Endothelial cell of umbilical vein (primary cell): ENCODE measurements around the gene AKT3. TPM values are rescaled to one million over a fixed set of nuclear protein-coding genes. Genes with fewer than 3 reads are reported as not detected.

Experiments used
- BruUV-seq: library from RNA; stranded (reverse); fragments of 400-500 nt; replicated peaks from 2 replicates; lab custom pipeline; 2021; lab: Mats Ljungman, UMichigan
- CTCF ChIA-PET: fragments of 300-600, 350-600 bp; sonication (Branson Sonifier 250); formaldehyde crosslinking; loops from one replicate; lab custom pipeline; 2021; ENCODE audit warnings: antibody characterized with exemption, inconsistent platforms; lab: Charles Lee
- POLR2A ChIA-PET: fragments of 300-600, 350-600 bp; sonication (Branson Sonifier 250); formaldehyde crosslinking; loops from one replicate; lab custom pipeline; 2021; ENCODE audit warnings: antibody characterized with exemption, inconsistent platforms; lab: Charles Lee
- DNase-seq: peaks from one replicate; pipeline ENCODE4 v3.0.0-alpha.2; 2011; ENCODE audit warnings: low read depth, low spot score
- FAIRE-seq: peaks from 2 replicates; lab custom pipeline; 2011; peaks lifted over from hg19 to GRCh38; lab: Jason Lieb, UNC
- H2AFZ ChIP-seq: 2 replicates; pipeline ENCODE4 v1.6.0; 2012; ENCODE audit warnings: low read depth, low read length, control low read depth, inconsistent platforms
- H3K27ac ChIP-seq: 2 replicates; pipeline ENCODE4 v1.5.1; 2011; ENCODE audit warnings: low read depth, mild to moderate bottlenecking, control low read depth, low read length, moderate library complexity; ENCODE audit not compliant: insufficient read depth
- H3K27me3 ChIP-seq, 2 experiments: 2 replicates each; pipeline versions ENCODE4 v1.6.0 to v1.6.1; 2011; ENCODE audit warnings: low read length in 2 of 2, mixed read lengths in 1 of 2; ENCODE audit not compliant: control insufficient read depth in 2 of 2, insufficient read depth in 2 of 2
- H3K36me3 ChIP-seq, 2 experiments: 2 replicates in 1 of 2; 3 replicates in 1 of 2; pipeline ENCODE4 v1.5.1; 2011; ENCODE audit warnings: low read length in 2 of 2, mild to moderate bottlenecking in 1 of 2, moderate library complexity in 1 of 2; ENCODE audit not compliant: control insufficient read depth in 2 of 2, insufficient read depth in 2 of 2; ENCODE audit errors: extremely low read depth in 1 of 2
- H3K4me1 ChIP-seq: 3 replicates; pipeline ENCODE4 v1.5.1; 2011; ENCODE audit warnings: mild to moderate bottlenecking, low read length; ENCODE audit not compliant: control insufficient read depth, insufficient read depth; ENCODE audit errors: extremely low read depth
- H3K4me2 ChIP-seq: 2 replicates; pipeline ENCODE4 v1.6.1; 2011; ENCODE audit warnings: low read length, control low read depth, mixed read lengths; ENCODE audit not compliant: insufficient read depth
- H3K4me3 ChIP-seq, 3 experiments: fragments of 200-600 bp in 1 of 3; sonication (generic), shearing (Covaris generic) in 1 of 3; replicated peaks in 1 of 3; 2 replicates each; pipeline ENCODE4 v1.5.1; 2011 to 2016; ENCODE audit warnings: control low read depth in 3 of 3, low read length in 3 of 3, mild to moderate bottlenecking in 2 of 3, inconsistent platforms in 1 of 3, low read depth in 1 of 3, moderate library complexity in 1 of 3; ENCODE audit not compliant: insufficient read depth in 1 of 3
- H3K79me2 ChIP-seq: 2 replicates; pipeline ENCODE4 v1.6.0; 2012; ENCODE audit warnings: low read length, inconsistent platforms; ENCODE audit not compliant: control insufficient read depth, insufficient read depth
- H3K9ac ChIP-seq: replicated peaks from 2 replicates; pipeline ENCODE3; 2011; ENCODE audit warnings: low read length, control low read depth; ENCODE audit not compliant: insufficient read depth; ENCODE audit errors: extremely low read depth
- H3K9me1 ChIP-seq: replicated peaks from 3 replicates; pipeline ENCODE4 v1.6.0; 2011; ENCODE audit warnings: mild to moderate bottlenecking, low read length; ENCODE audit not compliant: control insufficient read depth, insufficient read depth; ENCODE audit errors: extremely low read depth
- H3K9me3 ChIP-seq: replicated peaks from 2 replicates; pipeline ENCODE4 v1.5.1; 2012; ENCODE audit warnings: low read length, inconsistent platforms; ENCODE audit not compliant: control insufficient read depth, insufficient read depth
- H4K20me1 ChIP-seq: replicated peaks from 2 replicates; pipeline ENCODE3; 2011; ENCODE audit warnings: mild to moderate bottlenecking, low read length; ENCODE audit not compliant: control insufficient read depth, insufficient read depth; ENCODE audit errors: extremely low read depth
- FOS ChIP-seq: IDR thresholded peaks from 2 replicates; pipeline ENCODE4 v1.6.1; 2011; ENCODE audit warnings: mild to moderate bottlenecking, low read length, moderate library complexity, borderline replicate concordance; ENCODE audit not compliant: insufficient read depth
- GATA2 ChIP-seq: IDR thresholded peaks from 2 replicates; pipeline ENCODE4 v1.7.0; 2011; ENCODE audit warnings: low read depth, mild to moderate bottlenecking, moderate library complexity, mixed read lengths, low read length; ENCODE audit not compliant: insufficient read length, insufficient read depth
- JUN ChIP-seq: IDR thresholded peaks from 2 replicates; pipeline ENCODE4 v1.6.1; 2011; ENCODE audit warnings: borderline replicate concordance, low read depth; ENCODE audit not compliant: insufficient read length, insufficient read depth
- MYC ChIP-seq: IDR thresholded peaks from one replicate; pipeline ENCODE4 v1.6.1; 2011; ENCODE audit warnings: mild to moderate bottlenecking, low read depth, low read length
- POLR2A ChIP-seq: IDR thresholded peaks from 2 replicates; pipeline ENCODE4 v1.6.1; 2012; ENCODE audit warnings: low read depth, mild to moderate bottlenecking, control low read depth, low read length
- POLR2AphosphoS5 ChIP-seq: IDR thresholded peaks from 2 replicates; pipeline ENCODE4 v1.6.1; 2012; ENCODE audit warnings: low read depth, mild to moderate bottlenecking, control low read depth, low read length, moderate library complexity; ENCODE audit not compliant: insufficient read depth
- dilution Hi-C: fragments of 300-500 bp; cut with MboI; formaldehyde crosslinking; loops from one replicate; pipeline ENCODE4 v1.15.0; 2019; ENCODE audit warnings: low sequenced_read_pairs; ENCODE audit not compliant: extremely low pct_ligation_motif_present
- intact Hi-C: fragments of 100-400 bp; cut with micrococcal nuclease; formaldehyde crosslinking; loops from one replicate; pipeline ENCODE4 v1.10.0; 2022
- polyA plus RNA-seq, 4 experiments: library from polyadenylated mRNA; depleted of rRNA in 3 of 4; stranded (reverse) in 3 of 4; unstranded in 1 of 4; fragments of >200 nt; gene quantifications; 2 replicates each; pipeline versions ENCODE4 v1.2.1 to v1.2.3, GENCODE V29; 2011 to 2012; ENCODE audit warnings: missing spikeins in 1 of 4
- total RNA-seq: library from RNA; stranded (reverse); gene quantifications from 2 replicates; pipeline ENCODE4 v1.2.3, GENCODE V29; 2021
- TF ChIP-seq, protein P1 (sequence below), 2 donors: IDR thresholded peaks; 1 replicate in 1 of 2; 2 replicates in 1 of 2; pipeline ENCODE4 v1.5.1; 2011; ENCODE audit warnings: low read length in 2 of 2, mild to moderate bottlenecking in 2 of 2, moderate library complexity in 2 of 2, control low read depth in 1 of 2, inconsistent platforms in 1 of 2, low read depth in 1 of 2; ENCODE audit not compliant: insufficient read depth in 1 of 2; ENCODE audit errors: extremely low read depth in 1 of 2
- TF ChIP-seq, protein P2 (sequence below): IDR thresholded peaks from 2 replicates; pipeline ENCODE4 v1.6.1; 2011; ENCODE audit not compliant: insufficient read depth, insufficient read length

The AKT3 gene
- total and polyA plus RNA-seq, 2 donors (not counting 3 experiments of a cell fraction or from before 2014, with no cell fraction given) = 20.6 to 97.1 TPM

DNA sequence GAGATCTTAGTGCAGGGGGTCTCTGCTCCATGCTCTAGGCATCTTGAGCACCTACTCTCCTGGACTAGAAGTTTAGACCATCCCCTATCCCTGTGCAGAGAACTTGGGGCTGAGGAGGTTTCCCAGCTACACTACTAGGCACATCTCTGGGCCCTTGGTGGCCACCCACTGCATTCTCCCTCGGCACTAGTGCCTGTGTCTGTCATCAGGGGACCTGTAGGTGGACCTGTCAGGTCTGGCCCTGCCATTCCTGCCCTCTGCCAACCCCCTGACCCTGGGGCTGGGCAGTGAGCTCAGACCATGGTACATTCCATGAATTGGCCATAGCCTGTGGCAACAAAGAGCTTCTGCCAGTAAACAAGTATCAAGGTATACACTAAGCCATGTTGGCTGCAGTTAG, 269.1 kb downstream of the AKT3 start:
- Histone ChIP-seq H3K9me1 (no peaks in the 10 kb centered on the region), H3K79me2 (peaks cover 3% of the 10 kb centered on the region), H3K9me3 (no peaks in the 10 kb centered on the region), H2AFZ (no peak overlapping the region), H3K27me3 (no peaks in the 10 kb centered on the region), H3K4me2 (no peak overlapping the region), H3K36me3 (no peaks in the 10 kb centered on the region), H3K4me1 (no peaks in the 10 kb centered on the region), H4K20me1 (no peaks in the 10 kb centered on the region), H3K9ac (no peak overlapping the region), H3K27ac (no peak overlapping the region), H3K4me3 (no peak overlapping the region)
- POLR2A ChIA-PET = no interaction called here
- CTCF ChIA-PET = no interaction called here
- intact Hi-C loops = no loop called here
- BruUV-seq = no TSS peak
- TF ChIP-seq MYC (no peak), JUN (no peak)
- TF ChIP-seq, protein P1, sequence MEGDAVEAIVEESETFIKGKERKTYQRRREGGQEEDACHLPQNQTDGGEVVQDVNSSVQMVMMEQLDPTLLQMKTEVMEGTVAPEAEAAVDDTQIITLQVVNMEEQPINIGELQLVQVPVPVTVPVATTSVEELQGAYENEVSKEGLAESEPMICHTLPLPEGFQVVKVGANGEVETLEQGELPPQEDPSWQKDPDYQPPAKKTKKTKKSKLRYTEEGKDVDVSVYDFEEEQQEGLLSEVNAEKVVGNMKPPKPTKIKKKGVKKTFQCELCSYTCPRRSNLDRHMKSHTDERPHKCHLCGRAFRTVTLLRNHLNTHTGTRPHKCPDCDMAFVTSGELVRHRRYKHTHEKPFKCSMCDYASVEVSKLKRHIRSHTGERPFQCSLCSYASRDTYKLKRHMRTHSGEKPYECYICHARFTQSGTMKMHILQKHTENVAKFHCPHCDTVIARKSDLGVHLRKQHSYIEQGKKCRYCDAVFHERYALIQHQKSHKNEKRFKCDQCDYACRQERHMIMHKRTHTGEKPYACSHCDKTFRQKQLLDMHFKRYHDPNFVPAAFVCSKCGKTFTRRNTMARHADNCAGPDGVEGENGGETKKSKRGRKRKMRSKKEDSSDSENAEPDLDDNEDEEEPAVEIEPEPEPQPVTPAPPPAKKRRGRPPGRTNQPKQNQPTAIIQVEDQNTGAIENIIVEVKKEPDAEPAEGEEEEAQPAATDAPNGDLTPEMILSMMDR (IDR thresholded peaks at IDR 0.05; ENCODE audit: extremely low read depth in 1 of 2, insufficient read depth in 1 of 2, low read depth in 1 of 2, low read length in 2 of 2) = no peak
- TF ChIP-seq, protein P2, sequence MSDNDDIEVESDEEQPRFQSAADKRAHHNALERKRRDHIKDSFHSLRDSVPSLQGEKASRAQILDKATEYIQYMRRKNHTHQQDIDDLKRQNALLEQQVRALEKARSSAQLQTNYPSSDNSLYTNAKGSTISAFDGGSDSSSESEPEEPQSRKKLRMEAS = no peak
- dilution Hi-C loops = no loop called here
- DNase-seq (no peak), FAIRE-seq (no peak)

DNA sequence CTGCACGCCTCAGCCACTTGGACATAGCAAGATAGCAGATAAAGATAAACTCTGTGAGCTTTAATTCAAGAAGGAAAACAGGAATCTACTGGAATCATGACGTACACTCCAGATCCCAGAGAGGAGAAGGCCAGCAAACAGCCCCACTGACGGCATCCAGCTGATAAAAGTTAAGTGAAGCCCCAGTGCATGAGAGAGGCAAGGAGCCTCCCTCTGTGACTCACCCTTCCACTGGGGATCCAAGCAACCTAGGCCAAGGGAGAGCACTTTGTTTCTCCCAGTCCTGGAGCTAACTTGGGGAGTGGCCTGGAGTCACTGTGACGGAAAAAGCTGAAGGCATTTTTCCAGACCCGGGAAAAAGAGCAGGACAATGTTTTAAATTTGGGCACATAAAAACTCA, 270.0 kb downstream of the AKT3 start:
- intact Hi-C loops (no loop called here), dilution Hi-C loops (no loop called here)
- H3K9me1 ChIP-seq = no peaks in the 10 kb centered on the region
- BruUV-seq = no TSS peak
- H3K4me2 ChIP-seq = no peak overlapping the region
- CTCF ChIA-PET = no interaction called here
- no peaks in the 10 kb centered on the region for H3K9me3 ChIP-seq
- FAIRE-seq (no peak), DNase-seq (no peak)
- no peaks in the 10 kb centered on the region for H4K20me1 ChIP-seq
- H2AFZ ChIP-seq = no peak overlapping the region
- H3K4me1 ChIP-seq = no peaks in the 10 kb centered on the region
- POLR2A ChIA-PET = no interaction called here
- H3K27ac ChIP-seq = no peak overlapping the region
- peaks cover 3% of the 10 kb centered on the region for H3K79me2 ChIP-seq
- H3K27me3 ChIP-seq = no peaks in the 10 kb centered on the region
- no peak for TF ChIP-seq POLR2A
- TF ChIP-seq POLR2AphosphoS5 = no peak
- TF ChIP-seq, protein P1 (IDR thresholded peaks at IDR 0.05; ENCODE audit: extremely low read depth in 1 of 2, insufficient read depth in 1 of 2, low read depth in 1 of 2, low read length in 2 of 2) = no peak
- no peak for TF ChIP-seq FOS
- no peak for TF ChIP-seq GATA2
- TF ChIP-seq, protein P2 = no peak
- TF ChIP-seq JUN = no peak
- TF ChIP-seq MYC = no peak
- no peak overlapping the region for H3K4me3 ChIP-seq
- H3K9ac ChIP-seq = no peak overlapping the region
- H3K36me3 ChIP-seq = no peaks in the 10 kb centered on the region
